MM.1S (cell line): ENCODE data around the gene MIF.

Experiments used
- CTCF ChIP-seq: fragments of 300-600 bp; sonication (generic); IDR thresholded peaks from 2 replicates; pipeline ENCODE4 v1.5.1; 2016; ENCODE audit warnings: antibody characterized with exemption, low read length, mixed read lengths
- EZH2 ChIP-seq: fragments of 300-600 bp; sonication (generic); optimal IDR thresholded peaks from 2 replicates; pipeline ENCODE3; 2017; ENCODE audit warnings: low read depth, mild to moderate bottlenecking, antibody characterized with exemption, low read length, mixed read lengths

- no peak for TF ChIP-seq CTCF
- TF ChIP-seq EZH2: no peak
Observed at GRCh38 chr22:23908587-23909205, 14.5 kb downstream of the MIF start.
